Cardiac septum (tissue), 1 donor: ENCODE measurements around the gene DRAP1. TPM values are rescaled to one million over a fixed set of nuclear protein-coding genes. Genes with fewer than 3 reads are reported as not detected.

Experiments used
- total RNA-seq: library from RNA; stranded (reverse); fragmentation: NEBNext Ultra II Directional; extraction: Animal tissue kit (Norgen Biotek cat#: 25700); gene quantifications from one replicate; pipeline ENCODE4 v1.2.1, GENCODE V29; 2021
- donor health status: DM: no; HTN: no; CAD: no.

DRAP1 gene
- total RNA-seq, 1 donor from 2014 or later = 113 TPM

Other genes starting within 250 kb of the DRAP1 start
- gene KAT5, start 207.2 kb upstream of the DRAP1 start, total RNA-seq = 49.2 TPM
- gene RNASEH2C, start 198.6 kb upstream of the DRAP1 start, total RNA-seq = 48.8 TPM
- gene AP5B1, start 138.4 kb upstream of the DRAP1 start, total RNA-seq = 8.7 TPM
- gene OVOL1, start 132.4 kb upstream of the DRAP1 start, total RNA-seq = not detected
- gene SNX32, start 85.5 kb upstream of the DRAP1 start, total RNA-seq = 0.54 TPM
- gene CFL1, start 61.2 kb upstream of the DRAP1 start, total RNA-seq = 434 TPM
- gene MUS81, start 59.0 kb upstream of the DRAP1 start, total RNA-seq = 37.6 TPM
- 118 TPM for gene EFEMP2, start 46.6 kb upstream of the DRAP1 start, total RNA-seq
- gene CTSW, start 39.6 kb upstream of the DRAP1 start, total RNA-seq = 0.83 TPM
- gene FIBP, start 31.0 kb upstream of the DRAP1 start, total RNA-seq = 62.6 TPM
- gene CCDC85B, start 28.8 kb upstream of the DRAP1 start, total RNA-seq = 66.2 TPM
- gene FOSL1, start 19.0 kb upstream of the DRAP1 start, total RNA-seq = 2.0 TPM
- gene C11orf68, start 364 bp upstream of the DRAP1 start, total RNA-seq = 45.2 TPM
- not detected for gene TSGA10IP, start 26.1 kb downstream of the DRAP1 start, total RNA-seq
- 35.9 TPM for gene SART1, start 42.3 kb downstream of the DRAP1 start, total RNA-seq
- gene EIF1AD, start 82.7 kb downstream of the DRAP1 start, total RNA-seq = 18.1 TPM
- 195 TPM for gene BANF1, start 83.1 kb downstream of the DRAP1 start, total RNA-seq
- 1.5 TPM for gene CST6, start 92.6 kb downstream of the DRAP1 start, total RNA-seq
- 0.13 TPM for gene CATSPER1, start 107.1 kb downstream of the DRAP1 start, total RNA-seq
- 3.1 TPM for gene GAL3ST3, start 129.7 kb downstream of the DRAP1 start, total RNA-seq
- 85.8 TPM for gene SF3B2, start 132.9 kb downstream of the DRAP1 start, total RNA-seq
- 115 TPM for gene PACS1, start 150.8 kb downstream of the DRAP1 start, total RNA-seq